T-helper 17 cell (primary cell): ENCODE measurements around the gene UFL1. TPM values are rescaled to one million over a fixed set of nuclear protein-coding genes. Genes with fewer than 3 reads are reported as not detected.

Source experiments
- ATAC-seq: fragments of 150-1000 bp; cut with Tn5 transposase; 2 replicates; pipeline ENCODE4 v1.10.0; 2021; ENCODE audit warnings: mild to moderate bottlenecking, moderate library complexity
- DNase-seq, 3 donors: peaks; one replicate each; pipeline versions ENCODE4 v3.0.0 to v3.0.0-alpha.2; 2020 to 2021
- H3K9me3 ChIP-seq: one replicate; pipeline ENCODE4 v1.7.0; 2013; ENCODE audit warnings: low read length, mild to moderate bottlenecking; ENCODE audit not compliant: control insufficient read depth, poor library complexity, severe bottlenecking
- H3K27ac Mint-ChIP-seq: one replicate; pipeline ENCODE4 v1.8.0; 2022; ENCODE audit warnings: mild to moderate bottlenecking, moderate library complexity, mixed read lengths
- H3K27me3 Mint-ChIP-seq: one replicate; pipeline ENCODE4 v1.8.0; 2022; ENCODE audit warnings: mixed read lengths
- H3K36me3 Mint-ChIP-seq: one replicate; pipeline ENCODE4 v1.8.0; 2022; ENCODE audit warnings: low read depth, mixed read lengths
- H3K4me1 Mint-ChIP-seq: one replicate; pipeline ENCODE4 v1.8.0; 2022; ENCODE audit warnings: mild to moderate bottlenecking, mixed read lengths
- H3K4me3 Mint-ChIP-seq: one replicate; pipeline ENCODE4 v1.8.0; 2022; ENCODE audit warnings: mild to moderate bottlenecking, moderate library complexity, mixed read lengths
- total RNA-seq, 4 donors: library from RNA in 2 of 4; stranded (reverse) in 2 of 4; gene quantifications; one replicate each; pipeline ENCODE4 v1.2.3 and lab custom pipeline; 2022 to 2026

The UFL1 gene
- total RNA-seq, 2 donors from 2014 or later, result 16.4 to 17.8 TPM

DNA sequence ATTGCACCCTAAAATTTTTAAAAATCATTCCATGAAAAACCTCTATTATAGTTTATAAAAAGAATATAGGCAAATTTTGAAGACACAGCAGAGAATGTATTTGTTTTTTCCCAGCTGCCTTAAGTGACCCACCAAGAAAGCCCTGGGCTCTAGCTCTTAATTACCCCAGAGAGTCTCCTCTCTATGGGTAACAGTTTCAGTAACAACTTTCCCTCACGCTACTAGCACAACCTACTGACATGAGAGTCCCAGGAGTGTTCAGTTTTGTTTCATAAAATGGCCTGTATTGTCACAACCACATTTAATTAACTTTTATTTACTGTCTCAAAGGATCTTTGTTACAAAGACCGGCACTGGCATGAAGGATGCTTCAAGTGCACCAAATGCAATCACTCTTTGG is 82.8 kb downstream of the UFL1 start:
- DNase-seq, result no peak
- H3K27me3 Mint-ChIP-seq, result peaks cover 41% of the 10 kb centered on the region
- H3K36me3 Mint-ChIP-seq, result peaks cover 3% of the 10 kb centered on the region
- no peaks in the 10 kb centered on the region for H3K9me3 ChIP-seq
- peaks cover 3% of the 10 kb centered on the region for H3K4me1 Mint-ChIP-seq
- H3K27ac Mint-ChIP-seq, result no peak overlapping the region
- ATAC-seq, result no peak
- H3K4me3 Mint-ChIP-seq, result no peak overlapping the region

Other genes starting within 250 kb of the UFL1 start
- gene FHL5, start 41.3 kb downstream of the UFL1 start, total RNA-seq, result not detected